NCI-H187 (cell line): Measurements from ENCODE around the gene PLCD1.
"Not testable (repeated sequence)": the region's sequence is repeated elsewhere in the genome, so short reads cannot be mapped to it uniquely, and the experiment has no call there.

Experiments used
- DNase-seq, 2 experiments: peaks; one replicate each; lab custom pipeline; 2025; lab: John Stamatoyannopoulos, UW

PLCD1 gene

GRCh38 chr3:37986479-37987314 is 42.7 kb downstream of the PLCD1 start:
- peak in 1 of 2 experiments; percentile 29 for DNase-seq

GRCh38 chr3:37985637-37986320 is 43.7 kb downstream of the PLCD1 start:
- DNase-seq: no peak

- no peak for DNase-seq
These were observed 44.8 kb downstream of the PLCD1 start for GRCh38 chr3:37984596-37984995.

GRCh38 chr3:37984051-37984450 is 45.4 kb downstream of the PLCD1 start:
- DNase-seq: no peak

GRCh38 chr3:37982331-37982730 is 47.1 kb downstream of the PLCD1 start:
- no peak for DNase-seq

- no peak for DNase-seq
These were observed 48.1 kb downstream of the PLCD1 start for GRCh38 chr3:37981348-37981664.

- no peak for DNase-seq
These were observed 48.7 kb downstream of the PLCD1 start for GRCh38 chr3:37980462-37981347.

- DNase-seq: no peak
These were observed 49.6 kb downstream of the PLCD1 start for GRCh38 chr3:37979541-37980461.

- DNase-seq: peak in 1 of 2 experiments; percentile 11
These were observed 55.0 kb downstream of the PLCD1 start for GRCh38 chr3:37974121-37975083.

- no peak for DNase-seq
These were observed 56.0 kb downstream of the PLCD1 start for GRCh38 chr3:37973246-37974054.

- DNase-seq: not testable (repeated sequence)
These were observed 57.4 kb downstream of the PLCD1 start for GRCh38 chr3:37972056-37972455.

GRCh38 chr3:37971467-37971866 is 58.0 kb downstream of the PLCD1 start:
- no peak for DNase-seq

- no peak for DNase-seq
These were observed 58.6 kb downstream of the PLCD1 start for GRCh38 chr3:37970802-37971201.

GRCh38 chr3:37969596-37970100 is 59.8 kb downstream of the PLCD1 start:
- DNase-seq: no peak

GRCh38 chr3:37968813-37969595 is 60.4 kb downstream of the PLCD1 start:
- DNase-seq: no peak

- no peak for DNase-seq
These were observed 61.2 kb downstream of the PLCD1 start for GRCh38 chr3:37968199-37968598.

- peak in 1 of 2 experiments; percentile 3 for DNase-seq
These were observed 62.1 kb downstream of the PLCD1 start for GRCh38 chr3:37967260-37967881.

- DNase-seq: no peak
These were observed 64.7 kb downstream of the PLCD1 start for GRCh38 chr3:37964716-37965115.
